Endometrial microvascular endothelial cells (primary cell): ENCODE data around the gene RPL37. TPM values are rescaled to one million over a fixed set of nuclear protein-coding genes. Genes with fewer than 3 reads are reported as not detected.
"Not testable (repeated sequence)": the region's sequence is repeated elsewhere in the genome, so short reads cannot be mapped to it uniquely, and the experiment has no call there.

Experiments
- in situ Hi-C: cut with HindIII; loops from 2 replicates; pipeline ENCODE4 v1.10.0; 2017; ENCODE audit warnings: low sequenced_read_pairs, low pct_unique_long_range_greater_than_20kb; ENCODE audit errors: inconsistent ontology term
- total RNA-seq: library from RNA; depleted of rRNA; stranded (reverse); fragments of >200 nt; gene quantifications from one replicate; pipeline ENCODE4 v1.2.3, GENCODE V29; 2015; ENCODE audit errors: inconsistent ontology term

RPL37 gene
- 27.2 TPM for total RNA-seq

- in situ Hi-C loops: no loop called here
These were observed at the start of gene RPL37 for GRCh38 chr5:40834849-40835787. TSS of gene RPL37 (minus strand) at chr5:40835222. CDS start at chr5:40835185, 37 bp downstream.

GRCh38 chr5:40883051-40883450, 48.0 kb upstream of the RPL37 start:
- in situ Hi-C loops: not testable (repeated sequence)

DNA sequence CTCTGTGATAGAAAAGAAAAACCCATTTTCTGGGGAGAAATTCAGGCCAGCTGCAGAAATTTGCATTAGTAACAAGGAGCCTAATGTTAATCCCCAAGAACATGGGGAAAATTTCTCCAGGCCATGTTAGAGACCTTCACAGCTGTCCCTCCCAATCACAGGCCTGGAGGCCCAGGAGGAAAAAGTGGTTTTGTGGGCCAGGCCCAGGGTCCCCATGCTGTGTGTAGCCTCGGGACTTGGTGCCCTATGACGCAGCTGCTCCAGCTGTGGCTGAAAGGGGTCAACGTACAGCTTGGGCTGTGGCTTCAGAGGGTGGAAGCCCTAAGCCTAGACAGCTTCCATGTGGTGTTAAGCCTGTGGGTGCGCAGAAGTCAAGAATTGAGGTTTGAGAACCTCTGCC, 47.3 kb upstream of the RPL37 start:
- in situ Hi-C loops: no loop called here

GRCh38 chr5:40879163-40879942, 44.3 kb upstream of the RPL37 start:
- in situ Hi-C loops: no loop called here

DNA sequence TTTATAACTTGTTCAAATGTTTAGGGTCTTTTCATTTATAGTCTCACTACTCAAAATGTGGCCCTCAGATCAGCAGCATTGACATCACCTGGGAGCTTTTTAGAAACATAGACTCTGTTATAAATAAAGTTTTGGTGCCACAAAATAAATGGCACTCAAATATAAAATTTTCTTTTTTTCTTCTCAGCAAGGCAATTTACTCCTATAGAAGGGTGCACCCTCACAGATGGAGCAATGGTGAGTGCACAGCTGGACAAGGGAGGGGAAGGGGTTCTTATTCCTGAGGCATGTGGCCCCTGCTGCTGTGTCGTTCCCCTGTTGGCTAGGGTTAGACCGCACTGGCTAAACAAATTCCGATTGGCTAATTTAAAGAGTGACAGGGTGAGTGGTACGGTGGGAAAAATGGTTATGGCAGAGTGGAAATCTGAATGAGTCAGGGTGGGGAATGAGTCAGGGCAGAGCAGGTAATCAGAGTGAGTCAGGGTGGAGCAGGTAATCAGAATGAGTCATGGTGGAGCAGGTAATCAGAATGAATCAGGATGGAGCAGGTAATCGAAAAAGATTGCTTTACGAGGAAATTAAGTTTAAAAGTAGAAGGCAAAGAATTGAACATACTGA, 42.5 kb upstream of the RPL37 start:
- in situ Hi-C loops: no loop called here

GRCh38 chr5:40875958-40876357, 40.9 kb upstream of the RPL37 start:
- in situ Hi-C loops: no loop called here

DNA sequence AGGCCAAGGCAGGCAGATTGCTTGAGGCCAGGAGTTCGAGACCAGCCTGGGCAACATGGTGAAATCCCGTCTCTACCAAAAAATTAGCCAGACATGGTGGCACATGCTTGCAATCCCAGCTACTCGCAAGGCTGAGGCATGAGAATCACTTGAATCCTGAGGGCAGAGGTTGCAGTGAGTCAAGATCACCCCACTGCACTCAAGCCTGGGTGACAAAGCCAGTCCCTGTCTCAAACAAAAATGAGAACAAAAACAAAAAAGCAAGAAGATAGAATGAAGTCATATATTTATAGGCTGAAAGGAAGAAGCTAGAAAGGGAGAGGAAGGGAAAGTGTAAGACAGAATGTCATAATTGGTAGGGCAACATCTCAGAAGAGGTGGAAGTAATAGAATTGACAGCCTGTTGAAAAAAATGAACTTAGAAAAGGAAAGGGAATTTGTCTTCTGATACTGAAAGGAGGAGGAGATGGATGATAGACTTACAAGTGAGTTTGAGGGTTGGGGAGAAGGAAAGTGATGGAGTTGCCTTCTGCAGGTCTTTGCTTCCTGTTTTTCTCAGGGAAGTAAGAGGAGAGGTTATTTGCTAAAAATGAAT, 38.4 kb upstream of the RPL37 start:
- in situ Hi-C loops: no loop called here

DNA sequence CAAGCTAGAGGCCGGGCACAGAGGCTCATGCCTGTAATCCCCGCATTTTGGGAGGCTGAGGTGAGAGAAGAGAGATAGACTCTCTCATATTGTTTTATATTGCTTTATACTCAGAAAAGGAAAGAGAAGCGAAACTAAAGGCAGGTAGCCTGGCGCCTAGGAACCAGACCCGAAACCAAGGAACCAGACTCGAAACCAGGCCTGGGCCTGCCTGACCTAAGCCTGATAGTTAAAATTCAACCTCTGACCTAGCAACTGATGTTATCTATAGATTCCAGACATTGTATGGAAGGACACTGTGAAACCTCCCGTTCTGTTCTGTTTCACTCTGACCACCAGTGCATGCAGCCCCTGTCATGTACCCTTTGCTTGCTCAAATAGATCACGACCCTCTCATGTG, 37.2 kb upstream of the RPL37 start:
- in situ Hi-C loops: not testable (repeated sequence)

- in situ Hi-C loops: no loop called here
These were observed 36.2 kb upstream of the RPL37 start for GRCh38 chr5:40871177-40871576.

DNA sequence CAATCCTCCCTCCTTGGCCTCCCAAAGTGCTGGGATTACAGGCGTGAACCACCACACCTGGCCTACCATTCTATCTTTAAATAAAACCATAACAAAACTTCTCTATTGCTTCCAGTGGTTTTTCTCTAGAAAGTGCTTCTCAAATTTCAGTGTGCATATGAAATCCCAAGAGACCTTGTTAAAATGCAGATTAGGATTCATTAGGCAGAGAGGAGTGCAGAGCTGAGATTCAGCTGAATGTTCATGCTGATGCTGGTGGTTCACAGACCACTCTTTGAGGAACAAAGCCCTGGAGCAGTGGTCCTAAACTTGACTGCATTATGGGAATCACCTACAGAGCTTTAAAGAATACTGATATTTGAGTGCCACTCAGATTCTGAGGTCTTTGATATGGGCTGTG, 34.4 kb upstream of the RPL37 start:
- in situ Hi-C loops: no loop called here

GRCh38 chr5:40866844-40867243, 31.8 kb upstream of the RPL37 start:
- in situ Hi-C loops: no loop called here

GRCh38 chr5:40865004-40865403, 30.0 kb upstream of the RPL37 start:
- in situ Hi-C loops: not testable (repeated sequence)

GRCh38 chr5:40860711-40861110, 25.7 kb upstream of the RPL37 start:
- in situ Hi-C loops: no loop called here

- in situ Hi-C loops: no loop called here
These were observed 18.7 kb upstream of the RPL37 start for GRCh38 chr5:40853632-40854192.

DNA sequence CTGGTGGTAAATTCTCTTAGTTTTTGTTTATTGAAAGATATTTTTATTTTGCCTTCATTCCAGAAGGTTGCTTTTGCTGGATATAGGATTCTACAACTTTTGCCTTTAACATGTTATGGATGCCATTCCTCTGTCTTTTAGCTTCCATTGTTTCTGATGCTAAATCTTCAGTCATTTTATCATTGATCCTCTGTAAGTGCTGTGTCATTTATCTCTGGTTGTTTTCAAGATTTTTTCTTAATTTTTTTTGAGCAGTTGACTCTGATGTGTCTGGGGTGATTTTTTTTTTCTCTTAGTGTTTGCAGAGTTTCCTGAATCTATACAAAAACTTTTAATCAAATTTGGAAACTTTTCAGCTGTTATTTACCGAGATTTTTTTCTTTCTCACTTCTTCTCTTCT, 12.5 kb upstream of the RPL37 start:
- in situ Hi-C loops: no loop called here

GRCh38 chr5:40846371-40846770, 11.3 kb upstream of the RPL37 start:
- in situ Hi-C loops: no loop called here

GRCh38 chr5:40844565-40844964, 9.5 kb upstream of the RPL37 start:
- in situ Hi-C loops: no loop called here

DNA sequence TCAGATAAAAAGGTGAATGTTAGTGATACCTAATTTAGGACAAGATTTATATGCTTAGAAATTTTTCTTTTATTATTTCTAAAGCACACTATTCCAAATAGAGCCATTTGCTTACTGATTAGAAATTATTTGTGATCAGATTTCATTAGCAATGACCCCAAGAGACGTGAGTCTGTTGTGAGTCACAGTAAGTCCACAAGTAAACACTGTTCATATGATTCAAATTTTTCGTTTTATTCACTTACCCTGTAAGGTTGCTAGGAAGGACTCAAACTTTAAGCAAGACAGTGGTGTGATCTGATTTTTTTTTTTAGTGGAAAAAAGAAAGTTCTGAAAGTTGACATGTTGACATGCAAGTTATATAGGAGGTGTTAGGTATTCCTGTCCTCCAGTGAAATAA, 7.3 kb upstream of the RPL37 start:
- in situ Hi-C loops: no loop called here
